Panc1 (cell line): ENCODE data around the gene SAMD4A. TPM values are rescaled to one million over a fixed set of nuclear protein-coding genes. Genes with fewer than 3 reads are reported as not detected.

Experiments used
- ATAC-seq: fragments of 200-7000 bp; cut with Tn5 transposase; 2 replicates; pipeline ENCODE4 v1.9.1; 2020; ENCODE audit warnings: mild to moderate bottlenecking, moderate library complexity
- BruUV-seq: library from RNA; stranded (reverse); fragments of 400-500 nt; replicated peaks from 2 replicates; lab custom pipeline; 2021; lab: Mats Ljungman, UMichigan
- CTCF ChIA-PET: fragments of 300-600 bp; sonication (Branson Sonifier 250); formaldehyde crosslinking; loops from one replicate; lab custom pipeline; 2022; ENCODE audit warnings: antibody characterized with exemption; lab: Charles Lee
- POLR2A ChIA-PET: fragments of 300-600 bp; sonication (Branson Sonifier 250); formaldehyde crosslinking; loops from one replicate; lab custom pipeline; 2022; ENCODE audit warnings: antibody characterized with exemption; lab: Charles Lee
- DNase-seq: peaks from one replicate; pipeline ENCODE4 v3.0.0-alpha.2; 2010; ENCODE audit warnings: low read depth, low spot score
- H3K27ac ChIP-seq: 2 replicates; pipeline ENCODE4 v1.5.1; 2011; ENCODE audit warnings: mild to moderate bottlenecking, low read length, inconsistent platforms
- H3K27me3 ChIP-seq: fragments of 200-500 bp; sonication (Bioruptor generic); 2 replicates; pipeline ENCODE4 v1.6.0; 2014; ENCODE audit warnings: low read length, inconsistent platforms; ENCODE audit not compliant: control insufficient read depth, insufficient read depth
- H3K36me3 ChIP-seq: fragments of 200-500 bp; sonication (Bioruptor generic); 2 replicates; pipeline ENCODE4 v1.5.1; 2014; ENCODE audit warnings: inconsistent platforms, mild to moderate bottlenecking, low read length, moderate library complexity; ENCODE audit not compliant: control insufficient read depth, insufficient read depth
- H3K4me1 ChIP-seq: 2 replicates; pipeline ENCODE4 v1.5.1; 2011; ENCODE audit warnings: inconsistent platforms, mild to moderate bottlenecking, low read length, moderate library complexity; ENCODE audit not compliant: control insufficient read depth, insufficient read depth
- H3K4me3 ChIP-seq, 2 experiments: 2 replicates each; pipeline ENCODE4 v1.5.1; 2011 to 2012; ENCODE audit warnings: low read depth in 2 of 2, low read length in 2 of 2, mild to moderate bottlenecking in 2 of 2, inconsistent platforms in 1 of 2, moderate library complexity in 1 of 2
- H3K9me3 ChIP-seq: fragments of 200-500 bp; sonication (Bioruptor generic); 2 replicates; pipeline ENCODE4 v1.5.1; 2014; ENCODE audit warnings: low read depth, mild to moderate bottlenecking, inconsistent platforms, low read length, moderate library complexity; ENCODE audit not compliant: control insufficient read depth, insufficient read depth
- CTCF ChIP-seq: fragments of 450-650 bp; IDR thresholded peaks from 2 replicates; pipeline ENCODE4 v1.5.1; 2017; ENCODE audit warnings: mild to moderate bottlenecking
- POLR2AphosphoS5 ChIP-seq: IDR thresholded peaks from 2 replicates; pipeline ENCODE4 v1.6.1; 2012; ENCODE audit warnings: mild to moderate bottlenecking, low read depth, low read length, moderate library complexity
- REST ChIP-seq, 2 experiments: IDR thresholded peaks; 2 replicates each; pipeline ENCODE4 v1.6.1; 2011 to 2012; ENCODE audit warnings: low read depth in 2 of 2, control low read depth in 1 of 2, low read length in 1 of 2, mild to moderate bottlenecking in 1 of 2, moderate library complexity in 1 of 2; ENCODE audit not compliant: insufficient read depth in 1 of 2
- SIN3A ChIP-seq: IDR thresholded peaks from 2 replicates; pipeline ENCODE4 v1.6.1; 2012; ENCODE audit warnings: low read depth, mild to moderate bottlenecking, low read length, moderate library complexity, borderline replicate concordance; ENCODE audit not compliant: insufficient read depth
- TCF7L2 ChIP-seq: IDR thresholded peaks from 2 replicates; pipeline ENCODE4 v1.6.1; 2011; ENCODE audit warnings: mild to moderate bottlenecking, low read depth, low read length, inconsistent platforms
- in situ Hi-C: cut with HindIII; loops from 2 replicates; pipeline ENCODE4 v1.10.0; 2016; ENCODE audit warnings: low sequenced_read_pairs, low pct_unique_long_range_greater_than_20kb
- intact Hi-C: fragments of 100-400 bp; cut with micrococcal nuclease; formaldehyde crosslinking; loops from one replicate; pipeline ENCODE4 v1.10.0; 2022; ENCODE audit not compliant: unreplicated experiment
- total RNA-seq: library from RNA; stranded (reverse); gene quantifications from one replicate; pipeline ENCODE4 v1.2.1, GENCODE V29; 2021; ENCODE audit not compliant: unreplicated experiment

SAMD4A gene
- total RNA-seq, 1 experiment from 2014 or later, result 15.2 TPM

GRCh38 chr14:54697803-54698202 is 130.9 kb downstream of the SAMD4A start:
- CTCF ChIA-PET, result no interaction called here
- Histone ChIP-seq H3K27me3 (no peaks in the 10 kb centered on the region), H3K9me3 (no peaks in the 10 kb centered on the region), H3K27ac (no peak overlapping the region), H3K4me1 (peaks cover 3% of the 10 kb centered on the region; the same call in 1 of the 2 replicates), H3K36me3 (no peaks in the 10 kb centered on the region), H3K4me3 (no peak overlapping the region)
- POLR2A ChIA-PET, result no interaction called here
- ATAC-seq, result no peak
- BruUV-seq, result no TSS peak
- intact Hi-C loops (no loop called here), in situ Hi-C loops (no loop called here)
- TF ChIP-seq TCF7L2 (no peak), SIN3A (no peak), POLR2AphosphoS5 (no peak), REST (IDR thresholded peaks at IDR 0.05; ENCODE audit: insufficient read depth in 1 of 2, low read depth in 2 of 2, low read length in 1 of 2) (no peak)
- DNase-seq, result no peak

- DNase-seq (no peak), ATAC-seq (no peak)
- ChIA-PET POLR2A (no interaction called here), CTCF (no interaction called here)
- in situ Hi-C loops, result no loop called here
- intact Hi-C loops, result no loop called here
- H3K4me3 ChIP-seq, result no peak overlapping the region
- H3K27ac ChIP-seq, result no peak overlapping the region
- no peaks in the 10 kb centered on the region for H3K9me3 ChIP-seq
- peaks cover 3% of the 10 kb centered on the region; the same call in 1 of the 2 replicates for H3K4me1 ChIP-seq
- BruUV-seq, result no TSS peak
- H3K27me3 ChIP-seq, result no peaks in the 10 kb centered on the region
- no peak for TF ChIP-seq CTCF
- no peak for TF ChIP-seq REST (IDR thresholded peaks at IDR 0.05; ENCODE audit: insufficient read depth in 1 of 2, low read depth in 2 of 2, low read length in 1 of 2)
- no peak for TF ChIP-seq TCF7L2
- TF ChIP-seq POLR2AphosphoS5, result no peak
- TF ChIP-seq SIN3A, result no peak
- H3K36me3 ChIP-seq, result no peaks in the 10 kb centered on the region
Observed at GRCh38 chr14:54698501-54698900, 131.6 kb downstream of the SAMD4A start.
